Esophagus squamous epithelium (tissue), 4 donors: ENCODE results near the gene DBP.

Experiments
- POLR2A ChIP-seq, 4 donors: fragments of 450-650 bp; IDR thresholded peaks; one replicate each; pipeline ENCODE4 v1.6.1; 2017; ENCODE audit warnings: antibody characterized with exemption in 4 of 4, mild to moderate bottlenecking in 4 of 4, moderate library complexity in 3 of 4
- TF ChIP-seq, protein P1 (sequence below), 6 experiments: fragments of 450-650 bp in 4 of 6; fragments of 200-600 bp in 2 of 6; sonication (generic) in 2 of 6; IDR thresholded peaks; one replicate each; pipeline ENCODE4 v1.5.1; 2016 to 2019; ENCODE audit warnings: antibody characterized with exemption in 6 of 6, mild to moderate bottlenecking in 4 of 6, moderate library complexity in 4 of 6

DNA sequence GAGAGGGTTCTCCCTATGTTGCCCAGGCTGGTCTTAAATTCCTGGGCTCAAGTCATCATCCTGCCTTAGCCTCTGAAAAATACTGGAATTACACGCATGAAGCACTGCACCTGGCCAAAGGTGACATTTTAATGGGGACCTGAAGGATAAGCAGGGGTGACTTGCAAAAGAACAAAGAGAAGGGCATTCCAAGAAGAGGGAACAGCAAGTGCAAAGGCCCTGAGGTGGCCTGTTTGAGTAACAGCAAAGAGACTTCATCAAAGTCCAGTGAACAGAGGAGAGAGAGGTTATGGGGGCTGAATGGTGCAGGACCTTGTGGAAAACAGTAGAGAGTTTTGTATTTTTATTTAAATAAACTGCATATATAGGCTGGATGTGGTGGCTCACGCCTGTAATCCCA is 4.7 kb upstream of the DBP start:
- TF ChIP-seq, protein P1, sequence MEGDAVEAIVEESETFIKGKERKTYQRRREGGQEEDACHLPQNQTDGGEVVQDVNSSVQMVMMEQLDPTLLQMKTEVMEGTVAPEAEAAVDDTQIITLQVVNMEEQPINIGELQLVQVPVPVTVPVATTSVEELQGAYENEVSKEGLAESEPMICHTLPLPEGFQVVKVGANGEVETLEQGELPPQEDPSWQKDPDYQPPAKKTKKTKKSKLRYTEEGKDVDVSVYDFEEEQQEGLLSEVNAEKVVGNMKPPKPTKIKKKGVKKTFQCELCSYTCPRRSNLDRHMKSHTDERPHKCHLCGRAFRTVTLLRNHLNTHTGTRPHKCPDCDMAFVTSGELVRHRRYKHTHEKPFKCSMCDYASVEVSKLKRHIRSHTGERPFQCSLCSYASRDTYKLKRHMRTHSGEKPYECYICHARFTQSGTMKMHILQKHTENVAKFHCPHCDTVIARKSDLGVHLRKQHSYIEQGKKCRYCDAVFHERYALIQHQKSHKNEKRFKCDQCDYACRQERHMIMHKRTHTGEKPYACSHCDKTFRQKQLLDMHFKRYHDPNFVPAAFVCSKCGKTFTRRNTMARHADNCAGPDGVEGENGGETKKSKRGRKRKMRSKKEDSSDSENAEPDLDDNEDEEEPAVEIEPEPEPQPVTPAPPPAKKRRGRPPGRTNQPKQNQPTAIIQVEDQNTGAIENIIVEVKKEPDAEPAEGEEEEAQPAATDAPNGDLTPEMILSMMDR (IDR thresholded peaks at IDR 0.05): no peak
- no peak for TF ChIP-seq POLR2A (IDR thresholded peaks at IDR 0.05)
